HL-60/S4 treated with phorbol 12-myristate 13-acetate at 8.2 ng/mL for 4 days and 3 days (cell line): Measurements from ENCODE around the gene CYSRT1.
"Not testable (repeated sequence)": the region's sequence is repeated elsewhere in the genome, so short reads cannot be mapped to it uniquely, and the experiment has no call there.

Experiments used
- in situ Hi-C: fragments of 300-500 bp; cut with MboI; formaldehyde crosslinking; loops from 2 replicates; pipeline ENCODE4 v1.15.0; 2022; ENCODE audit warnings: low sequenced_read_pairs

The CYSRT1 gene

DNA sequence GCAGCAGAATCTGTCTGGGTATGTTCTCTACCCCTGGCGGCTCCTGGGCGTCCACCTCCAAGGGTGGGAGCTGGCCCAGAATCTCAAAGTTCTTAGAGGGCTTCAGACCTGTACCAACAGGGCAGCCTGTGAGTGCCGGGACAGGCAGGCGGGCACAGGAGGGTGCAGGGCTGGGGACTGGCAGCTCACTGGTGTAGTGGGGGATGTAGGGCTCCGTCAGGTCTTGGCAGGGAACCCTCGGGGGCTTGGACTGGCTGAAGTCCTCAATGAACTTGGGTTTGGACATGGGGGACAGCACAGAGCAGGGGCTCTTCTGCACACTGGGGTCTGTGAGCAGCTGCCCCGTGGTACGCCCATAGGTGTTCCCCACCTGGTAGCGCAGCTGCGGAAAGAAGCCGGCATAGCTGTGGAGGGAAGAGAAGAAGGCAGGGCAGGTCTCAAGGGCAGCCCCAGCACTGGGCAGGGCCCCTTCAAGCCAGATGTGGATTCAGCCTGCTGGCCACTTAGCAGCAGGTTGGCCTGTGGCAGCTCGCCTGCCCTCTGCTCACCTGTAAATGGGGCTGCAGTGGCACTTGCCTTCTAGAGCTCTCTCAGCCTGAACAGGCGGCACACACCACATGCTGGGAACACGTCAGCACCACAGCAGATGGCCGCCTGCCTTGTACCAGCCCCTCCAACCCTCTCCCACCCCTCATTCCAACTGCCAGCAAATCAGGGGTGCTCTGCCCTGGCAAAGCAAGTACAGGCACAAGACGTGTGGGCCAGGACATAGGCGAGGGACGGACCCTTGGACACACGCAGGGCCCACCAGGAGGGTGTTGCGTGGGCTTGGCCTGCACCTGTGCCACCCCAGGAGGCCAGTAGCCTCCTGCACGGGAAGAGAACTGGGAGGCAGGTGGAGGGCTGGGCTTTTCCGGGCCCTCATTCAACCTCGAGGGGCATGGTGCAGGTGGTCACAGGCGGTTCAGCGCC lies 20.8 kb downstream of the CYSRT1 start:
- in situ Hi-C loops = no loop called here

DNA sequence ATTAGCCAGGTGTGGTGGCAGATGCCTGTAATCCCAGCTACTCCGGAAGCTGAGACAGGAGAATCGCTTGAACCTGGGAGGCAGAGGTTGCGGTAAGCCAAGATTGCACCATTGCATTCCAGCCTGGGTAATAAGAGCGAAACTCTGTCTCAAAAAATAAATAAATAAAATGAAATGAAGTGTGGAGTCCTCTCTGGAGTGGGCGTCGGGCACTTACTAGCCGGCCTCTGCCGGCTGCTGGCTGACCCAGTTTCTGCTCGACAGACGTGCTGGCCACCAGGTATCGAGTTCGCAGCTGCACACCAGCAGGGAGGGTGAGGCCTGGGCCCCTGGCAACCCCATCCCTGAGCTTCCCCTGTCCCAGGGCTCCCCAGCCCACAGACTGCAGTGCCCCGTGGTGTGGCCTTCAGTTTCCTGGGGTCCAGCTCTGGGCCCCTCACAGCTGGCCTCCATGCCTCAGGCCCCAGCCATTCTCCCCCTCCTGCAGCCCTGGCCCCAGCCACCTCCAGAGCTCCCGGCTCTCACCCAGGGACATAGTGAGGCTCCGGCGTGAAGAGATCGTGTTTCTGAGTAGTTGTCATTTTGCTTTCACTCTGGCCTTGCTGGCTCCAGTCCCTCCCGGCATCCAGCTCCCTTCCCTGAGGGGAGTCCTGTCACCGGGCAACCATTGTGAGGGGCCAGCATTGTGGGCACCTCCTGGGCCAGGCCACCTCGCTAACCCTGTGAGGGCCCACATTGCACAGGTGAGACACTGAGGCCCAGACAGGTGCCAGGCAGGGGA lies 22.4 kb downstream of the CYSRT1 start:
- in situ Hi-C loops = no loop called here

DNA sequence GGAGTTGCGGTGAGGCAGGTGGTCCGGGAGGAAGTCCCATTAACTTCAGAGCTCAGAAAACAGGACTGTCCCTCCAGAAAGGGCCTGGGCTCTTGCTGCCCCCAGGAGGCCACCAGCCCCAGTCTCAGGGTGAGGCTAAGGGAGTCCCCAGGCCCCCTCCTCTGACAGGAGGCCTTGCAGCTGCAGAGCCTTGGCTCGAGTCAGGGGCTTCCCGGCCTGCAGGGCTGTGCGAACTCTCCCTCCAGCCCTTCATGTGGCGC lies 22.9 kb downstream of the CYSRT1 start:
- in situ Hi-C loops = no loop called here

DNA sequence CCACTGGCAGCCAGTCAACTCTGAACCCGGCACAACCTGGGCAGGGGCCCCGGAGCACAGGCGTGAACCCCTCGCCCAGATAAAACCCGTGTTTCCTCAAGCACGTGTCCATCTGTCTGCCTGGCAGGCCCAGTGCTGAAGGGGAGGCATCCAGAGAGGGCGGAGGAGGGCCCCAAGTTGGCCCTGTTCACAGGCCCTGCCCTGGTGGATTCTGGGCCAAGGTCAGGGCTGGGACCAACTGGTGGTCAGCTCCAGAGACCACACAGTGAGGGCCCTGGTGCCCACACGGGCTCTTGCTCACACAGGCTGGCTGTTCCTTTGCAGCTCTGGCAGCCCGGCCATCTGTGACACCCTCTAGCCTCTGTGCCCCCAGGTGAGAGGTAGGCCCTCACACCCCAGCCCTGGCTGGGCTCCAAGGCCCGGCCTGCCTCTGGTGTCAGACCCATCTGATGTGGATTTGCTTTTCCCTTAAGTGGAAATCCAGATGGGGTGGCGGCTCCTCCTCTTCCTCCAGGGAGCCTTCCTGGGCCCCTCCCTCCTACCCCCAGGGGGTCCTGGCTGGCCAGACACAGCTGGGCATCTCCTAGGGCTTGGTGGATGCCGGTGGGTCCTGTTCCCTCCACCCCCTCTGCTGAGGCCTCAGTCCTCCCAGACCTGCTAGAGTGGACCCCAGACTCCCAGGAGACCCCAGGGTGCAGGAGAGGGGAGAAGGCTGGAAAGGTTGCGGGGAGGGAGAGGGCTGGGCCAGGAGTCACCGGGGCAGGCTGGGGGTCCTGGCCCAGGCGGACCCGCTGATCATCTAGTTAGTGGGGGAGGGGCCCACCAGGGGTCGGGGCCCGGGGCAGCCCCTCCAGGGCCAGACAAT lies 25.6 kb downstream of the CYSRT1 start:
- in situ Hi-C loops = no loop called here

DNA sequence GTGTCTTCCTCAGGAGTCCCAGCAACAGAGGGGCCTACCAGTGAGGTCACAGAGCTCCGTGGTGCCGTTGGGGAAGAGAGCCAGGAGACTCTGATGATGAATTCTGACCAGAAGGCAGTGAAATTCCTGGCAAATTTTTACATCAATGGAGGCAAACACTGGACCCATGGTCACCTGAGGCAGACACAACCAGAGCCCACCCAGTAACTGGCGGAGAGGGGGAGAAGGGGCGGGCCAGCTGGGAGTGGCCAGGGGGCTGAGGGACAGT lies 26.2 kb downstream of the CYSRT1 start, which contains the start of gene STPG3:
Gene STPG3 (plus strand): TSS at position 93 of the 268 bp plus-strand sequence. CDS start 1 bp downstream, at position 94.
- in situ Hi-C loops = no loop called here

DNA sequence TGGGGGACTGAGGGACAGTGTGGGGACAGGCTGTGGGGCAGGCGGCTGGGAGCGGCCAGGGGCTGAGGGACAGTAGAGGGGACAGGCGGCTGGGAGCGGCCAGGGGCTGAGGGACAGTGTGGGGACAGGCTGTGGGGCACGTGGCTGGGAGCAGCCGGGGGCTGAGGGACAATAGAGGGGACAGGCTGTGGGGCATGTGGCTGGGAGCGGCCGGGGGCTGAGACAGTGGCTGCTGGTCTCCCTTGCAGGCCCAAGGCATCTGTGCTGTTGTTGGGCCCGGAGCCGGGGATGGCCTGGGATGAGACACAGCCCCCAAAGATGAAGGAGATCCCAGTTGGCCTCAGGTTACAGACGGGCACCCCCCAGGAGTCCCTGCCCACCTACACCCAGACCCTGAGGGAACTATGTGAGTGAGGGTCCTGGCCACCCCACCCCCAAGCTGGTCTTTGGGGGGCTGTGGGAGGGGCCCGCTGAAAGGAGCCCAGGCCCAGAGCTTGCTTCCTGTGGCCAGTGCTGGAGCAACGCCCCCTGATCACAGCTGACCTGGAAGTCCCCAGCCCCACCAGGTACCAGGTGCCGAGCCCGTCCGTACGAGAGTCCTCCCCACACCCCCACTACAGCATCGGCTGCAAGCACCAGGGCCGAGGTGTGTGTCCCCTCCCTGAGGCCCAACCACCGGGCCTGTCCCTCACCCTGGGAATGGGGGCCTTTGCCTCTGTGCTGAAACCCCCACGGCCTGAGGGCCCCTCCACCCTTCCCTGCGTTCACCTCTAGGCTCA lies 26.7 kb downstream of the CYSRT1 start:
- in situ Hi-C loops = no loop called here

DNA sequence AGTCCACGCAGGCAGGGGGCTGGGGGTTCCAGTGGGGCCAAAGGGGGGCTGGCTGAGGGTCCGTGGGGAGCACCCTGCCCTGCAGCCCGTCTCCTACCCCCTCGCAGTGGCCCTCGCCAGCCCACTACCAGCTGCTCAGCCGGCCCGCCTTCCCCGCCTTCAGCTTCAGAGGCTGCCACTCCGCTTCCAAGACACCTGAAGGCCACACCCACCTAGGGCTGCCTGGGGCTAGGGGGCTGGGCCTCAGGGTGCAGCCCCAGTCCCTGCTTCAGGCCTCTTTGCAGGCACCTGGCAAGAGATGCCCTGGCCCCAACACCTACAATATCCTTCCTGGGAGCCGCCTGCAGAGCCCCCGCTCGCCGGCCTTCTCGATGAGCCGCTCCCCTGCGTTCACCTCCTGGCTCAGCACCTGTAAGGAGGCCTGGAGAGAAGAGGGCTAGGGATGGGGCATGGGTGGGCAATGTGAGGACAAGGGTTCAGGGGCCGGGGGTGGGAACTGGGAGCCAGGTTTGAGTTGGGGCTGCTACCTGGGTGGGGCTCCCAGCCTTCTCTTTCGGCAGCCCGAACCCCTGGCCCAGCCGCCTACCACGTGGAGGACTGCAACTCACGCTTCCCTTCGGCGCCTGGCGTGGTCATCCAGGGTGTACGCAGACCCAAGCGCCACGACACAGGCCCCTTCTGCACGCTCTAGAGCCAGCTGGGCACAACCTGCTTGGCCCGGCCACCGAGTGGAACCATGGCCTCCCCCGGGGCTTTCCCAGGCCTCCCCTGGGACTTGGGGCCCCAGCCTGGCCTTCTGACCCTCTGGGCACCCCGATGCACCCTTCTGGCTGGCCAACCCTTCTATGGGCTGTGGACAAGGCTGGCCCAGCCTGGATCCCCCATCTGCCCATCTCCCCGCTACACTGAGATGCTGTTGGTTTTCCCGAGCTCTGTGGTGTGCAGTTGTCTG lies 27.9 kb downstream of the CYSRT1 start:
- in situ Hi-C loops = no loop called here

DNA sequence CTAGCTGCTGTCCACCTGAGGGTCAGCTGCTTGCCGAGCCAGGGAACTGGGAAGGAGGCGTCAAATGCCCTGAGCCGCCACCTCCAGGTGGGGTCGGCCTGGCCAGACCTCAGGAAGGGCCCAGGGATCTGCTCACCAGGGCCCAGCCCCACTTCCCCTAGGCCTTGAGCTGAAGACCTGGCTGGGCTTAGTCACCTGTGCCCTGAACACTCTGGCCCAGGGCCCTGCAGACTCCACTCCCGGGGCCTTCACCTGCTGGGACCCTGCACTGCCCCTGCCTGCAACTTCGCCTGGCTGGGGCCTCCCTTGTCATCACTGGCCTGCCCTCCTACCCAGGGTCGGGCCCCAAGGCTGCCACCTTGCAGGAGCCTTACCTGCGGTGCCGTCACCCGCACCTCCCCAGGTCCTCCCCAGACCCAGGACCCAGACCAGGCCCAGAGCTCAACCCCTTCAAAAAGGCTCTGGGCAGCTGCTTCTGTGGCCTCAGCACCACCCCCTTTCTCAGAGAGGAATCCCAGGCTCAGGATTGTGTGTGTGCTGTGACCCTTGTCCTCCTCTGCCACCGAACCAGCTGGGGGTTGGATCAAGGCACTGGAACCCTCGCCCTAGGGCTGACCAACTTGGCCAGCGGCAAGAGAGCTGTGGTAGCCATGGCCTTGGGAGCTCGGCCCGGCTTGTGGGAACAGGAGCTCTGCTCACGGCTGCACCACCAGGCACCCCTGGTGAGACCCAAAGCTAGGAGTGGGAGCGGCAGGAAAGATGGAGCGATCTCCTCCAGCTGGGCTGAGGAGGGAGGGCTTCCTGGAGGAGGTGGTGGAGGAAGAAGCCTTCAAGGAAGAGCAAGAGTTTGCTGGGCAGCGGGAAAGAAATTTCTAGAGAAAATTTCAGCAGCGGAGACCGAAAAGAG lies 29.0 kb downstream of the CYSRT1 start:
- in situ Hi-C loops = no loop called here

DNA sequence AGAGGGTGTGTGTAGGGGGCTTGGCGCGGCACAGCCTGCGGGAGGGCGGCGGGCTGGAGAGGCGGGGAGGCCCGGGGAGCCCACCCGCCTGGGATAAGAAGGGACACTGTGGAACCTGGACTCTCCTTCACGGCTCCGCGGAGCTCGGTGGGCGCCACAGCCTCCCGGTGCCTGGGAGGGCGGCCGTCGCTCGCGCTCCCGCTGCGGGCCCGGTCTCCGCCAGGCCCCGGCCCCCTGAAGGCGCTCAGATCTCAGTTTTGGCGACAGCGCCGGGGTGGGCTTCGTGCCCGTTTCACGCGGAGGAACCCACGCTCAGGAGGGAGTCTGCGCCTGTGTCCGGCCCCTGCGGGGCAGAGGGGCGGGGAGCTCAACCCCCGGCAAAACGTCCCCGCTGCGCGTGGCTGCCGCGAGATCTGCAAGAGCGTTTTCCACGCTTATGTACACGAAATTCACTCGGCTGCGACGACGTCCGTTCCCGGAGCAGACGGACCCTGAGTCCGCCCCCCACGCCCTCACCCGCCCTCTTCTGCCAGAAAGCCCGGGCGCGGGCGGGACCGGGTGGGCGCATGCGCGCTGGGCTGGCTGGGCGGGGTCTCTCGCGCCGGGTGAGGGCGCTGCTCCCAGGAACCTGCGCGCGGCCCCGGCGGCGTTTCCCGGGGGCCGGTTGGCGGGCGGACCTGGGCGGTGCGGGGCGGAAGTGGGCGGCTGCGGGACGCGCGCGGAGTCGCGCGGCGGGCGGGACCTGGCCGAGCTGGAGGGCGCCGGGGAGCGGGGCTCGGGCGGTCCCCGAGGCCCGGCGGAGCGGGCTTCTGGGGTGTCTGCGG lies 29.9 kb downstream of the CYSRT1 start, which contains the start of gene NELFB:
Gene NELFB (plus strand): TSS at position 704 of the 824 bp plus-strand sequence.
- in situ Hi-C loops = no loop called here

DNA sequence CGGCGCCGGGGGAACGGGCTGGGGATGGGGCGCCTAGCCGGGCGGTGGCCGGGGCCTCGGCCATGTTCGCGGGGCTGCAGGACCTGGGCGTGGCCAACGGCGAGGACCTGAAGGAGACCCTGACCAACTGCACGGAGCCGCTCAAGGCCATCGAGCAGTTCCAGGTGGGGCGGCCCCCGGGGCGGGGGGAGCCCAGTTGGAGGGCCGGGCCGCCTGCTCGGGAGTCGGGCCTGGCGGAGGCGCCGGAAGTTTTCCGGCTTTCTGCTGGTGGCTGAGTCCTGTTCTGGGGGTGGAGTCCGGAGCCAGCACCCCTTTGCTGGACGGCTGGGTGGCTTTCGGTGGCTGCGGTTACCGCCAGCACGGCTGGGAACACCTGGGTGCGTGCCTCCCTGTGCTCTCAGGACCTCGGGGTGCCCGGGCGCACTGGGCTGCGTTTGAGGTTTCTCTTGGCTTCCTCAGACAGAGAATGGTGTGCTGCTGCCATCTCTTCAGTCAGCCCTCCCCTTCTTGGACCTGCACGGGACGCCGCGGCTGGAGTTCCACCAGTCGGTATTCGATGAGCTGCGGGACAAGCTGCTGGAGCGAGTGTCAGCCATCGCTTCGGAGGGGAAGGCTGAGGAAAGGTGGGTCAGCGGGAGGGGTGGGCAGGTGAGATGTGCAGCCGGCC lies 30.6 kb downstream of the CYSRT1 start:
- in situ Hi-C loops = no loop called here

DNA sequence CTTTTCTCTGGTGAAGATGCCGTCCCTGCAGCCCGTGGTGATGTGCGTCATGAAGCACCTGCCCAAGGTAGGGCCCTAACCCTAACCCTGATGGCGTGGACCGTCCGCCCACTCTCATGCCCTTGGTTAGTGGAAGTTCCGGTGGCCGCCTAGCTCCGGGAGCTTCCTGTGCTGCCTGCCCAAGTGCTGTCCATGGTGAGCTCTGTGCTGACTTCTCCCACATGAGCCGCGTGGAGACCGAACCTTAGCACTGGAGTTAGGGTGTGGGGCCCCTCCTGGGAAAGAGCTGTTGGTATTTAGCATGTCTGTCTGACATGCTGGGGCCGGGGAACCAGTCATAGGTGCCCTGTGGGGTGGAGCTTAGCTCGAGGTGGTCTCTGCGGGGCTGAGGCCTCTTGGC lies 31.4 kb downstream of the CYSRT1 start:
- in situ Hi-C loops = no loop called here

DNA sequence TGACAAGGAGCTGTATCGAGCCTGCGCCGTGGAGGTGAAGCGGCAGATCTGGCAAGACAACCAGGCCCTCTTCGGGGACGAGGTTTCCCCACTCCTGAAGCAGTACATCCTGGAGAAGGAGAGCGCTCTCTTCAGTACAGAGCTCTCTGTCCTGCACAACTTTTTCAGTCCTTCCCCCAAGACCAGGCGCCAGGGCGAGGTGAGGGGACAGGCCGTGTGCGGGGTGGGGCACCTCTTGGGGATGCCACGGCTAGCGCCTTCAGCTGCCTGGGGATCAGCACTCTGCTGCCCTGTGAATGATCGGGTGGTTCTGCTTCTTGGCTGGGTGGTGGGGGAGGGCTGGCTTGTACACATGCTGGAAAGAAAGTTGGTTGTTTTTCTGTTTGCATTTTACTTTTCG lies 31.9 kb downstream of the CYSRT1 start:
- in situ Hi-C loops = no loop called here

DNA sequence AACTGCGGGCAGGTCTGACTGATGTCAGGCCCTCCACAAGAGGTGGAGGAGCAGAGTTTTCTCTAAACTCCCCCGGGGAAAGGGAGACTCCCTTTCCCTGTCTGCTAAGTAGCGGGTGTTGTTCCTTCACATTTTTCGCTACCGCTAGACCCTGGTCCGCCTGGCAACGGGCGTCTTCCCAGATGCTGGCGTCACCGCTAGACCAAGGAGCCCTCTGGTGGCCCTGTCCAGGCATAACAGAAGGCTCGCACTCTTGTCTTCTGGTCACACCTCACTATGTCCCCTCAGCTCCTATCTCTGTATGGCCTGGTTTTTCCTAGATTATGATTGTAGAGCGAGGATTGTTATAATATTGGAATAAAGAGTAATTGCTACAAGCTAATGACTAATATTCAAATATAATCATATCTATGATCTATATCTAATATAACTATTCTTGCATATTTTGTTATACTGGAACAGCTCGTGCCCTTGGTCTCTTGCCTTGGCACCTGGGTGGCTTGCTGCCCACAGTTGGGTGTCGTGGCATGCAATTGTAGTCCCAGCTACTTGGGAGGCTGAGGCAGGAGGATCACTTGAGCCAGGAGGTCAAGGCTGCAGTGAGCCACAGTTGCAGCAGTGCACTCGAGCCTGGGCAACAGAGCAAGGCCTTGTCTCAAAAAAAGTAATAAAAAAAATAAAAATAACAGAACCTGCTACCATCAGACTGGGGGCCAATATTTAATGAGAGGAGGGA lies 37.4 kb downstream of the CYSRT1 start:
- in situ Hi-C loops = not testable (repeated sequence)

DNA sequence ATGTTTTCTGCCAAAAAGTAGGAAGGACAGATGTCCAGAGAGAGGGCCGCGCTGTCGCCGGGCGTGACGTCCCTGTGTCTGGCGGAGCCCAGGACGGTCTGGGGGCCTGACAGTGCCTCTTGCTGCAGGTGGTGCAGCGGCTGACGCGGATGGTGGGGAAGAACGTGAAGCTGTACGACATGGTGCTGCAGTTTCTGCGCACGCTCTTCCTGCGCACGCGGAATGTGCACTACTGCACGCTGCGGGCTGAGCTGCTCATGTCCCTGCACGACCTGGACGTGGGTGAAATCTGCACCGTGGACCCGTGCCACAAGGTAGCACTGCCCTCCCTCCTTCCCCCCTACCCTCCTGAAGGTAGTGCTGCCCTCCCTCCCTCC lies 37.9 kb downstream of the CYSRT1 start:
- in situ Hi-C loops = no loop called here

DNA sequence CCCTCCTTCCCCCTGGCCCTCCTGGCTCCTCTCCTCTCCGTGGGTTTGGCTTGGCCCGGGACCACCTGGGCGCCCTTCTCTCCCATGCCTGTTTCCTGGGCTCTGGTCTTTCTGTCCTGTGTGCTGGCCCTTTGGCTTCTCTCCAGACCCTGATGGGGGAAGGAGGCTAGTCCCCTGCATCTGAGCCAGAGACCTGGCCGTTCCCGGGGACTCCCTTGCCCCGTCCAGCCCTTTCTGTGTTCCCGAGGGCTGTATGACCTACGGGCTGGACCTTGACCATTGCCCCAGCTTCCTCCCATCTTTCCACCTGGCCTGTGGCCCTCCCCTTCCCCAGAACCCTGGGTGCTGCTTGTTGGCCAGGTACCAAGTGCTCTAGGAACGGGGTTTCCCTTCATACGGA lies 38.5 kb downstream of the CYSRT1 start:
- in situ Hi-C loops = no loop called here

DNA sequence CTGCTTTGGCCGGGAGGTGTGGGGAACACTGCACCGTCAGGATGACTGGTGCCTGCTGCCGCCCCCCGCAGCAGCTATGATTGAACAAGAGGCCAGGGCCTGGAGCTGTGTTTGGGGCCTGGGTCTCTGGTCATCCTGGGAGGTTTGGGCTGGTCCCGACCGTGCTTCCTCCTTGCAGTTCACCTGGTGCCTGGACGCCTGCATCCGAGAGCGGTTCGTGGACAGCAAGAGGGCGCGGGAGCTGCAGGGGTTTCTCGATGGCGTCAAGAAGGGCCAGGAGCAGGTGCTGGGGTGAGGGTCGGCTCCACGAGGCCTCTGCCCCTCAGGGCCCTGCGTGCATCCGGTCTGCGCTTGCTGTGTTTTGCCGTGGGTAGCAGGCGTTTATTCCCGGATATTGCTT lies 39.1 kb downstream of the CYSRT1 start:
- in situ Hi-C loops = no loop called here
